HepG2 (cell line): ENCODE data around the gene EXOC1.

Experiments used
- CREM ChIP-seq, 2 experiments: sonication (generic) in 1 of 2; formaldehyde crosslinking in 1 of 2; IDR thresholded peaks; 2 replicates each; pipeline versions ENCODE4 v1.4.0 to v1.6.1; 2016 to 2020; ENCODE audit warnings: antibody characterized with exemption in 1 of 2, mild to moderate bottlenecking in 1 of 2, missing genetic modification reagents in 1 of 2
- FLYWCH1 ChIP-seq: sonication (generic); formaldehyde crosslinking; IDR thresholded peaks from 2 replicates; pipeline ENCODE4 v1.8.1; 2023; ENCODE audit warnings: mild to moderate bottlenecking, missing genetic modification reagents
- POLR2AphosphoS5 ChIP-seq: IDR thresholded peaks from 2 replicates; pipeline ENCODE4 v1.6.1; 2012; ENCODE audit warnings: low read depth, low read length
- TAF1 ChIP-seq: sonication (generic); formaldehyde crosslinking; IDR thresholded peaks from 2 replicates; pipeline ENCODE4 v1.4.0; 2020; ENCODE audit warnings: missing genetic modification reagents
- YY1 ChIP-seq: IDR thresholded peaks from 2 replicates; pipeline ENCODE4 v1.6.1; 2011; ENCODE audit warnings: low read length, low read depth, moderate library complexity, mild to moderate bottlenecking; ENCODE audit not compliant: insufficient read depth, insufficient replicate concordance
- ZBTB46 ChIP-seq: sonication (generic); formaldehyde crosslinking; IDR thresholded peaks from 2 replicates; pipeline ENCODE4 v1.4.0; 2020; ENCODE audit warnings: mild to moderate bottlenecking, missing genetic modification reagents, borderline replicate concordance

GRCh38 chr4:55921093-55921492 lies 67.6 kb downstream of the EXOC1 start:
- TF ChIP-seq CREM (IDR thresholded peaks at IDR 0.05) (no peak), CREM (CRISPR knock-in tag; IDR thresholded peaks at IDR 0.05) (no peak), FLYWCH1 (CRISPR knock-in tag) (no peak), YY1 (no peak), TAF1 (CRISPR knock-in tag) (no peak), POLR2AphosphoS5 (no peak), ZBTB46 (CRISPR knock-in tag) (no peak)
